B cell (primary cell): ENCODE results near the gene ATP8A1.

Source experiments
- EZH2 ChIP-seq: IDR thresholded peaks from 2 replicates; pipeline ENCODE4 v1.6.1; 2012; ENCODE audit warnings: borderline replicate concordance, low read depth, mild to moderate bottlenecking, moderate library complexity, low read length; ENCODE audit not compliant: insufficient read depth, poor library complexity, severe bottlenecking
- TF ChIP-seq, protein P1 (sequence below): fragments of 200-600 bp; IDR thresholded peaks from one replicate; pipeline ENCODE4 v1.8.0; 2022; ENCODE audit warnings: antibody characterized with exemption, mild to moderate bottlenecking

GRCh38 chr4:42641161-42641560 is 15.7 kb downstream of the ATP8A1 start:
- TF ChIP-seq, protein P1, sequence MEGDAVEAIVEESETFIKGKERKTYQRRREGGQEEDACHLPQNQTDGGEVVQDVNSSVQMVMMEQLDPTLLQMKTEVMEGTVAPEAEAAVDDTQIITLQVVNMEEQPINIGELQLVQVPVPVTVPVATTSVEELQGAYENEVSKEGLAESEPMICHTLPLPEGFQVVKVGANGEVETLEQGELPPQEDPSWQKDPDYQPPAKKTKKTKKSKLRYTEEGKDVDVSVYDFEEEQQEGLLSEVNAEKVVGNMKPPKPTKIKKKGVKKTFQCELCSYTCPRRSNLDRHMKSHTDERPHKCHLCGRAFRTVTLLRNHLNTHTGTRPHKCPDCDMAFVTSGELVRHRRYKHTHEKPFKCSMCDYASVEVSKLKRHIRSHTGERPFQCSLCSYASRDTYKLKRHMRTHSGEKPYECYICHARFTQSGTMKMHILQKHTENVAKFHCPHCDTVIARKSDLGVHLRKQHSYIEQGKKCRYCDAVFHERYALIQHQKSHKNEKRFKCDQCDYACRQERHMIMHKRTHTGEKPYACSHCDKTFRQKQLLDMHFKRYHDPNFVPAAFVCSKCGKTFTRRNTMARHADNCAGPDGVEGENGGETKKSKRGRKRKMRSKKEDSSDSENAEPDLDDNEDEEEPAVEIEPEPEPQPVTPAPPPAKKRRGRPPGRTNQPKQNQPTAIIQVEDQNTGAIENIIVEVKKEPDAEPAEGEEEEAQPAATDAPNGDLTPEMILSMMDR = no peak
- TF ChIP-seq EZH2 = no peak
